Measurements from ENCODE around the gene RTL3.

Gene RTL3

GRCh38 chrX:78614264-78614663 is 44.9 kb downstream of the RTL3 start:
- no peak for DNase-seq
